HCT116 (cell line): ENCODE data around the gene CD83.

Source experiments
- ELF1 ChIP-seq: IDR thresholded peaks from 2 replicates; pipeline ENCODE4 v1.6.1; 2012; ENCODE audit warnings: low read depth, borderline replicate concordance
- EZH2 ChIP-seq: fragments of 200-600 bp; sonication (generic); IDR thresholded peaks from 2 replicates; pipeline ENCODE4 v1.6.1; 2017; ENCODE audit warnings: antibody characterized with exemption, mixed run types
- POLR2A ChIP-seq: IDR thresholded peaks from 2 replicates; pipeline ENCODE4 v1.7.0; 2011; ENCODE audit warnings: borderline replicate concordance; ENCODE audit not compliant: insufficient read depth, insufficient read length; ENCODE audit errors: extremely low read depth
- POLR2AphosphoS5 ChIP-seq: IDR thresholded peaks from 2 replicates; pipeline ENCODE4 v1.6.1; 2011; ENCODE audit warnings: mild to moderate bottlenecking, low read depth, low read length, moderate library complexity
- TCF7L2 ChIP-seq: IDR thresholded peaks from 2 replicates; pipeline ENCODE4 v1.7.0; 2011; ENCODE audit warnings: borderline replicate concordance, inconsistent platforms; ENCODE audit not compliant: insufficient read depth, insufficient read length; ENCODE audit errors: extremely low read depth
- ZNF274 ChIP-seq: fragments of 200-500 bp; sonication (Bioruptor generic); IDR thresholded peaks from 2 replicates; pipeline ENCODE4 v1.6.1; 2014; ENCODE audit warnings: mild to moderate bottlenecking, low read depth, low read length, inconsistent platforms
- TF ChIP-seq, protein P1 (sequence below), 3 experiments: fragments of 200-600 bp in 1 of 3; sonication (generic) in 1 of 3; IDR thresholded peaks in 2 of 3; conservative IDR thresholded peaks in 1 of 3; 2 replicates each; pipeline ENCODE4 v1.5.1; 2012 to 2017; ENCODE audit warnings: low read depth in 2 of 3, low read length in 2 of 3, antibody characterized with exemption in 1 of 3, borderline replicate concordance in 1 of 3, control low read depth in 1 of 3, mild to moderate bottlenecking in 1 of 3, mixed read lengths in 1 of 3, mixed run types in 1 of 3, moderate library complexity in 1 of 3; ENCODE audit not compliant: insufficient read depth in 1 of 3

DNA sequence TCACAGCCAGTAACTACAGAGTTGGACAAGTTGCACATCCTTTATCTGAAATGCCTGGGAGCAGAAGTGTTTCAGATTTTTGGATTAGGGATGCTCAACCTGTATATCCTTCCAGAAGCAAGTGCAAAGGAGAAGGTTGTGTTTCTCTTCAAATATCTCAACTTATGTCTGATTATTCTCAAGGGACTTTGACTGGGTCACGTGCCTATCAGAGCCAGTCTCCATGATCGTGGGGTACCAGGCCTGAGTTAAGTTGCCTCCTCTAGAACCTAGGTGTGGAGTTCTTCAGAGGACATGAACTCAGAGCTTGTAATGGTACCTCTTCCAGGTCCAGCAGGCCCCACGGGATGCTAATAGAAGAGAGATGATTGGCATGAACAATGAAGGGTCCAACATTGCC, 7.8 kb downstream of the CD83 start:
- TF ChIP-seq, protein P1, sequence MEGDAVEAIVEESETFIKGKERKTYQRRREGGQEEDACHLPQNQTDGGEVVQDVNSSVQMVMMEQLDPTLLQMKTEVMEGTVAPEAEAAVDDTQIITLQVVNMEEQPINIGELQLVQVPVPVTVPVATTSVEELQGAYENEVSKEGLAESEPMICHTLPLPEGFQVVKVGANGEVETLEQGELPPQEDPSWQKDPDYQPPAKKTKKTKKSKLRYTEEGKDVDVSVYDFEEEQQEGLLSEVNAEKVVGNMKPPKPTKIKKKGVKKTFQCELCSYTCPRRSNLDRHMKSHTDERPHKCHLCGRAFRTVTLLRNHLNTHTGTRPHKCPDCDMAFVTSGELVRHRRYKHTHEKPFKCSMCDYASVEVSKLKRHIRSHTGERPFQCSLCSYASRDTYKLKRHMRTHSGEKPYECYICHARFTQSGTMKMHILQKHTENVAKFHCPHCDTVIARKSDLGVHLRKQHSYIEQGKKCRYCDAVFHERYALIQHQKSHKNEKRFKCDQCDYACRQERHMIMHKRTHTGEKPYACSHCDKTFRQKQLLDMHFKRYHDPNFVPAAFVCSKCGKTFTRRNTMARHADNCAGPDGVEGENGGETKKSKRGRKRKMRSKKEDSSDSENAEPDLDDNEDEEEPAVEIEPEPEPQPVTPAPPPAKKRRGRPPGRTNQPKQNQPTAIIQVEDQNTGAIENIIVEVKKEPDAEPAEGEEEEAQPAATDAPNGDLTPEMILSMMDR (IDR thresholded peaks at IDR 0.05 in 2 of 3, conservative IDR thresholded peaks at IDR 0.05 in 1 of 3; ENCODE audit: borderline replicate concordance in 1 of 3, insufficient read depth in 1 of 3, low read depth in 2 of 3, low read length in 2 of 3): no peak
- TF ChIP-seq ZNF274: no peak
- no peak for TF ChIP-seq POLR2A
- TF ChIP-seq TCF7L2: no peak
- TF ChIP-seq EZH2: no peak
- no peak for TF ChIP-seq ELF1
- no peak for TF ChIP-seq POLR2AphosphoS5
